Thymus (tissue), 11 donors: ENCODE results near the gene SLC16A7. TPM values are rescaled to one million over a fixed set of nuclear protein-coding genes. Genes with fewer than 3 reads are reported as not detected.

Experiments
- DNase-seq, 9 donors: peaks; one replicate each; pipeline ENCODE4 v3.0.0-alpha.2; 2013; ENCODE audit warnings: low spot score in 9 of 9, low read depth in 6 of 9, missing footprints in 1 of 9
- H3K27ac ChIP-seq, 2 donors: one replicate each; pipeline ENCODE4 v1.5.1; 2013; ENCODE audit warnings: control low read depth in 1 of 2, low read depth in 1 of 2, low read length in 1 of 2, mild to moderate bottlenecking in 1 of 2, moderate library complexity in 1 of 2
- H3K27me3 ChIP-seq, 2 donors: one replicate each; pipeline ENCODE4 v1.5.1; 2013; ENCODE audit warnings: low read length in 1 of 2; ENCODE audit not compliant: control insufficient read depth in 2 of 2, insufficient read depth in 1 of 2
- H3K36me3 ChIP-seq, 2 donors: one replicate each; pipeline ENCODE4 v1.5.1; 2013; ENCODE audit warnings: low read length in 1 of 2, mild to moderate bottlenecking in 1 of 2, moderate library complexity in 1 of 2; ENCODE audit not compliant: control insufficient read depth in 2 of 2, insufficient read depth in 2 of 2
- H3K4me1 ChIP-seq, 2 donors: one replicate each; pipeline ENCODE4 v1.5.1; 2013; ENCODE audit warnings: low read length in 2 of 2; ENCODE audit not compliant: control insufficient read depth in 2 of 2, insufficient read depth in 2 of 2
- H3K4me3 ChIP-seq, 2 donors: one replicate each; pipeline ENCODE4 v1.5.1; 2013; ENCODE audit warnings: low read length in 2 of 2, control low read depth in 1 of 2, mild to moderate bottlenecking in 1 of 2
- H3K9me3 ChIP-seq, 2 donors: one replicate each; pipeline ENCODE4 v1.5.1; 2013; ENCODE audit warnings: low read length in 1 of 2, mild to moderate bottlenecking in 1 of 2; ENCODE audit not compliant: control insufficient read depth in 2 of 2, insufficient read depth in 1 of 2
- WGBS: extraction: QIAGEN DNeasy Blood & Tissue Kit; methylation state at CpG from one replicate; pipeline ENCODE4 v1.1.7; 2013; 5-methylcytosine and 5-hydroxymethylcytosine counted together
- polyA plus RNA-seq: library from polyadenylated mRNA; stranded (reverse); fragments of 200-250 nt; gene quantifications from one replicate; pipeline ENCODE4 v1.2.3, GENCODE V29; 2013
- total RNA-seq: library from RNA; stranded (reverse); fragments of 120-200 nt; gene quantifications from one replicate; pipeline ENCODE4 v1.2.4, GENCODE V29; 2013
- donor health status: healthy.

Gene SLC16A7
- total and polyA plus RNA-seq, 2 donors: 6.2 to 11.0 TPM

DNA sequence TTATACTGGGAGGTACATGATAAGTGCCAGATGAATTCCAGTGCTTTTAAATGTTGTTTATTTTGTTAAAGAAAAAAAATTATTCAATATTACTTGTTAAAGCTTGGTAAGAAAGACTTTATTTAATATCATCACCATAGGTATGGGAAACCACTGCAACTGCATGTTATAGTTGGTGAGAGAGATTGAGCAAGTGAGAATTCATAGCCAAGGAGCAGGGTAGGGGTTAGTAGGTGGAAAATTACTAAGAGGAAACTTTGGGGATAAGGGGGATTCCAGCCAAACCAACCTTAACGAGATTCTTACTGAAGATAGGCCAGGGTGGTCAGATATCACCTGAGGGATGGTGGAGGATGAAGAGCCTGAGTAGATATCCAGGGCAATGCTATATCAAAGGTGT lies 38.4 kb downstream of the SLC16A7 start:
- H3K4me1 ChIP-seq: no peaks in the 10 kb centered on the region
- no peaks in the 10 kb centered on the region for H3K27me3 ChIP-seq
- H3K36me3 ChIP-seq: no peaks in the 10 kb centered on the region
- 95% methylated on average over 1 of the region's 1 CpG for WGBS
- H3K9me3 ChIP-seq: no peaks in the 10 kb centered on the region
- H3K27ac ChIP-seq: no peak overlapping the region
- H3K4me3 ChIP-seq: no peak overlapping the region
- DNase-seq: no peak

DNA sequence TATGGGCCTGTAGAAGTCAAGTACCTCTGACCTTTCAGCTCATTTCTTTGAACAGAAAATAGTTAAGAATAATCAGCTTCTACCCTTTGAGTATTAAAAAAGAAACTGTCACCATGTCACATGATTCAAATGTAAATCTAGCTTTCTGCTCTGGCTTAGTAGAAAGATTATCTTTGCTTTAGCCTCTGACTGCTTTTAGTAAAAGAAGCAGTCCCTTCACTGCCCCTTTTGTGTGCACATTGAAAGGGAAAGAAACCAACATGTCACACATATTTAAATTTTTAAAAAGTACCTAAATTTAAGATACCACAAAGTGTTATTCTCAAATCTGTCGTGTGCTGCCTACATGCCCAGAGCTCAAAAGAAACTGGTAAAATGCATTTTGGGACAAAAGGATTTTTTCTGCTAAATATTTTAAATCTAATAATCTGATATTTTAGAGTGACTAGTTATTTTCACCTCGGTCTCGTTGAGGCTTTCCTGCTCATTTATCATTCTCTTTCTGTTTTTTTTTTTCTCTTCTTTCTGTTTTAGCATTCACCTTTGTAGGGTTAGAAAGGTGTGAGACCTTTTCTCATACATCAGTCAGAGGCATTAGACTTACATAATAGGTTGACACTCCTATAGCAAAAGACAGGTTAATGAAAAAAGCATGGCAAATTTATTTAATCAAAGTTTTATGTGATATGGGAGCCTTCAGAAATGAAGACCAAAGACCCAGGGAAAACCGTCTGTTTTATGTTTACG lies 41.3 kb downstream of the SLC16A7 start:
- H3K27ac ChIP-seq: no peak overlapping the region
- H3K4me1 ChIP-seq: no peaks in the 10 kb centered on the region
- H3K36me3 ChIP-seq: no peaks in the 10 kb centered on the region
- H3K27me3 ChIP-seq: no peaks in the 10 kb centered on the region
- 95% methylated on average over 5 of the region's 5 CpGs for WGBS
- H3K9me3 ChIP-seq: no peaks in the 10 kb centered on the region
- H3K4me3 ChIP-seq: no peak overlapping the region
- DNase-seq: no peak

DNA sequence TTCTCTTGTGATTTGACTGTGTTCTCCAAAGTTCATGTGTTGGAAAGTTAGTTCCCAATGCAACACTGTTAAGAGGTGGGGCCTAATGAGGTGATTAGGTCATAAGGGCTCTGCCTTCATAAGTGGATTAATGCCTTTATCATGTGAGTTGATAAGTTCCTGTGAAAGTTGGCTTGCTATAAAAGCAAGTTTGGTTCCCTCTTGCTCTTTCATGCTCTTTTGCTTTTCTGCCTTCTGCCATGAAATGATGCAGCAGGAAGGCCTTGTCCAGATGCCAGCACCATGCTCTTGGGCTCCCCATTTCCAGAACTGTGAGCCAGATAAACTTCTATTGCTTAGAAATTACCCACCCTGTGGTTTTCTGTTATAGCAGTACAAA lies 41.9 kb downstream of the SLC16A7 start:
- H3K9me3 ChIP-seq: no peaks in the 10 kb centered on the region
- no peak overlapping the region for H3K27ac ChIP-seq
- H3K27me3 ChIP-seq: no peaks in the 10 kb centered on the region
- H3K4me3 ChIP-seq: no peak overlapping the region
- H3K36me3 ChIP-seq: no peaks in the 10 kb centered on the region
- no peaks in the 10 kb centered on the region for H3K4me1 ChIP-seq
- DNase-seq: no peak

DNA sequence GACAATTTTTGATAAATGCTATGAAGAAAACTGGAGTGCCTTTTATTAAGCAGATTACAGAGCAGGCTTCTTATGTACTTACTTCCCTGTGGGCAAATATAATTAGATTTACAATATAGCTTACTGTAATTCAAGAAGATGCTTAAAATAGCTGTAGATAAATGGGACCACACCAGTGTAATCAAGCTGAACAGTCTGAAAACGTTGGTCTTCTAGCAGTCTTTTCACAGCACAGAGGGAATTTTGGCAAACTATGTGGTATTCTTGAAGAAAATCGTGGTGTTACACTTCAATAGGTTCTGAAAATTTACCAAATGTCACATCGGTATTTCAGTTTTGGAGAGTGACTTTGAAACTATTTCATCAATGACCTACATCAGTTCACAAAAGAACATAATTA lies 47.7 kb downstream of the SLC16A7 start:
- H3K27ac ChIP-seq: no peak overlapping the region
- no peak for DNase-seq
- no peaks in the 10 kb centered on the region for H3K36me3 ChIP-seq
- H3K27me3 ChIP-seq: no peaks in the 10 kb centered on the region
- H3K4me1 ChIP-seq: no peaks in the 10 kb centered on the region
- 88% methylated on average over 3 of the region's 3 CpGs for WGBS
- H3K9me3 ChIP-seq: peaks cover 0 to 3% of the 10 kb centered on the region in 2 donors
- no peak overlapping the region for H3K4me3 ChIP-seq

DNA sequence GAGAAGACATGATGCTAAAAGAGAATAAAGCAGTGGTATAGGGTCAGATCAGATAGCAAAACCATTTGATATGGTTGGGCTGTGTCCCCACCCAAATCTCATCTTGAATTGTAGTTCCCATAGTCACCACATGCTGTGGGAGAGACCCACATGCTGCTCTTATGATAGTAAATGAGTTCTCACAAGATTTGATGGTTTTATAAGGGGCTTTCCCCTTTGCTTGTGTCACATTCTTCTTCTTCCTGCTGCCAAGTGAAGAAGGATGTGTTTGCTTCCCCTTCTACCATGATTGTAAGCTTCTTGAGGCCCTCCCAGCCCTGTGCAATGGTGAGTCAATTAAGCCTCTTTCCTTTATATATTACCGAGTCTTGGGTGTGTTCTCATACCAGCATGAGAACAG lies 49.4 kb downstream of the SLC16A7 start:
- H3K36me3 ChIP-seq: no peaks in the 10 kb centered on the region
- peaks cover 0 to 3% of the 10 kb centered on the region in 2 donors for H3K9me3 ChIP-seq
- H3K4me1 ChIP-seq: no peaks in the 10 kb centered on the region
- no peak overlapping the region for H3K4me3 ChIP-seq
- no peak for DNase-seq
- no peaks in the 10 kb centered on the region for H3K27me3 ChIP-seq
- no peak overlapping the region for H3K27ac ChIP-seq
- 98% methylated on average over 1 of the region's 1 CpG for WGBS

DNA sequence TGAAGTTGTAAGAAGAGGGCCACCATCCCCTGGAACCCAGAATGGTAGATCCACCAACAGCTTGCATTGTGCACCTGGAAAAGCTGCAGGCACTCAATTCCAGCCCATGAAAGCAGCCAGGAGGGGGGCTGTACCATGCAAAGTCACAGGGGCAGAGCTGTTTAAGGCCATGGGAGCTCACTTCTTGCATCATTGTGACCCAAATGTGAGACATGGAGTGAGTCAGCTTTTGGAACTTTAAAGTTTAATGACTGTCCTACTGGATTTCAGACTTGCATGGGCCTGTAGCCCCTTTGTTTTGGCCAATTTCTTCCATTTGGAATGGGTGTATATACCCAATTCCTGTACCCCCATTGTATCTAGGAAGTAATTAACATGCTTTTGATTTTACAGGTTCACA lies 50.8 kb downstream of the SLC16A7 start:
- Histone ChIP-seq H3K27me3 (no peaks in the 10 kb centered on the region), H3K27ac (no peak overlapping the region), H3K4me1 (no peaks in the 10 kb centered on the region), H3K9me3 (peaks cover 0 to 3% of the 10 kb centered on the region in 2 donors), H3K36me3 (no peaks in the 10 kb centered on the region), H3K4me3 (no peak overlapping the region)
- no peak for DNase-seq

DNA sequence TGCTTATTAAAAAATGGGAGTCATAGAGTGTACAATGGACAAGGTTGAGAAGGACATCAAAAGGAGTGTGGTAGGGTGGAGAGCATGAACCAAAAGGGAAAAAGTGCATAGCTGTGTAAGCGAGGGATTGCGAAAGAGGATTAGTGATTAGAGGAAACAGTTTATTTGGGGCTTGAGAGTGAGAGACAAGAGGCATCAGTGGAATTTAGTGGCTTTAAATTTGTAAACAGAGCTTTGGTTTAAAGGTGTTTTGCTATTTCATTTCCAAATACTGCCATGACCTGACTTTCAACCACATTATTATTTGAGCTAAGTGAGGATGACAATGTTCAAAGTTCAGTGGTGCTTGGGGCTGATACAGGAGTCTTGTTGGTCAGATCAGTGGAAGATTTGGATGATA lies 53.4 kb downstream of the SLC16A7 start:
- H3K4me3 ChIP-seq: no peak overlapping the region
- H3K27me3 ChIP-seq: no peaks in the 10 kb centered on the region
- peaks cover 0 to 3% of the 10 kb centered on the region in 2 donors for H3K9me3 ChIP-seq
- WGBS: 98% methylated on average over 2 of the region's 2 CpGs
- no peak for DNase-seq
- no peak overlapping the region for H3K27ac ChIP-seq
- H3K4me1 ChIP-seq: no peaks in the 10 kb centered on the region
- H3K36me3 ChIP-seq: no peaks in the 10 kb centered on the region

DNA sequence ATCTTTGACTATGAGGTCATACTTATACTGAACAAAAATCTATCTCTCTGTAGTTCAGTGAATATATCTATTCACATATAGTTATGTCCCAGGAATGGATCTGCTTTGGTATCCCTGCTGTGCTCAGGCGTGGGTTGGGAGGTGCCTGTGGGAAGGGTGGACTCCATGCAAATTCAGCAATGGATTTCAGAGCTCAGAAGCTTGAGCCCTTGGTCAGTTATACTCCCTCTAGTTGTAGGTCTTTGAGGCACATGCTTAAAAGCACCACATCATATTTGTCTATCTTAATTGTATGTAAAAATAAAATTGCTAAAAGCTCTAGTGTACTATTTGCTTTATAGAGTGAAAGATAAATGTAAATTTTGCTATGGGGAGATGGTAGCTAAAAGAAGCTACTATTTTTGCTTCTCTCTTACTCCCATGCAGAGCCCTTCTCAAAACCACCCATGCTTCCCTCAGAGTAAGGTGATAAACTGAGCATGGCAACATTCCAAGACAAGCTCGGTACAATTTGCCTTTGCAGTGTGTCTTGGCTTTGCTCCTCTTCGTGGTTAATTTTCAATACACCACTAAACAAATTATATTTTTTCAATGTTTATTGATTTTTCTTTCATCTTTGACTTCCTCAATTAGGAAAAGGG lies 54.9 kb downstream of the SLC16A7 start:
- no peak overlapping the region for H3K4me3 ChIP-seq
- DNase-seq: no peak
- H3K9me3 ChIP-seq: peaks cover 0 to 3% of the 10 kb centered on the region in 2 donors
- no peak overlapping the region for H3K27ac ChIP-seq
- 75% methylated on average over 3 of the region's 3 CpGs for WGBS
- no peaks in the 10 kb centered on the region for H3K36me3 ChIP-seq
- H3K27me3 ChIP-seq: no peaks in the 10 kb centered on the region
- H3K4me1 ChIP-seq: no peaks in the 10 kb centered on the region

DNA sequence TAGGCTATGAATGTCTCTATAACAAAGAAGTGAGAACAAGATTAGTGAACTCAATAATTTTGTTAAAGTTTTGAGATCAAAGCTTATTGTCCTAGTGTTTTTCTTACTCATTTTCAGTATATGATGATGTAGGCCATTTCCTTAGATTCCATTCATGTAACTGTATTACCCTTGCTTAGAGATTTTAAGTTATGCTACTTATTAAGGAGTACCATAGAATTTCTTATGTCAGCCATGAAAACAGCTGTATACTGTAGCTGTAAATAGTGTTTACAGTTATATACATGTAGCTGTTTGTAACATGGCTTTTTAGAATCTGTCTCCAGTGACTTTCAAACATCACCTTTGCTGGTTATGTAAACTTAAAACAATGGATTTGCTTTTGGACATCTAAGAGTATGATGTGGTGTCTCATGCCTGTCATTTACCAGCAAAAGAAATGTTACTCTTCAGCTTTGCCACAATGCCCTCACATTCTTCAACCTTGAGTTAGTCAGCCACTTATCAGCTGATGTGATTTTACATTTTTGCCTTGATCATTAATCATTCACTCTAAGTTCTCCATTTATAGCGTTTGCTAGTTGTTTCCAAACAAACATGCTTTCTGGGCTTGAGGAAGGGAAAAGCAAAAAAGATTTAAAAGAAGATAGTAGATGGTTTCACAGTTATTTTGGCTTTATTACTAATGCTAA lies 55.5 kb downstream of the SLC16A7 start:
- Histone ChIP-seq H3K36me3 (no peaks in the 10 kb centered on the region), H3K4me1 (no peaks in the 10 kb centered on the region), H3K27me3 (no peaks in the 10 kb centered on the region), H3K9me3 (peaks cover 0 to 2% of the 10 kb centered on the region in 2 donors), H3K4me3 (no peak overlapping the region), H3K27ac (no peak overlapping the region)
- DNase-seq: no peak
- WGBS: 70% methylated on average over 1 of the region's 1 CpG
